Right hindlimb (tissue), 1 donor: ENCODE measurements around the gene FHOD1.

ENCODE experiments used
- DNase-seq: peaks from one replicate; pipeline ENCODE4 v3.0.0-alpha.2; 2018

The FHOD1 gene

DNA sequence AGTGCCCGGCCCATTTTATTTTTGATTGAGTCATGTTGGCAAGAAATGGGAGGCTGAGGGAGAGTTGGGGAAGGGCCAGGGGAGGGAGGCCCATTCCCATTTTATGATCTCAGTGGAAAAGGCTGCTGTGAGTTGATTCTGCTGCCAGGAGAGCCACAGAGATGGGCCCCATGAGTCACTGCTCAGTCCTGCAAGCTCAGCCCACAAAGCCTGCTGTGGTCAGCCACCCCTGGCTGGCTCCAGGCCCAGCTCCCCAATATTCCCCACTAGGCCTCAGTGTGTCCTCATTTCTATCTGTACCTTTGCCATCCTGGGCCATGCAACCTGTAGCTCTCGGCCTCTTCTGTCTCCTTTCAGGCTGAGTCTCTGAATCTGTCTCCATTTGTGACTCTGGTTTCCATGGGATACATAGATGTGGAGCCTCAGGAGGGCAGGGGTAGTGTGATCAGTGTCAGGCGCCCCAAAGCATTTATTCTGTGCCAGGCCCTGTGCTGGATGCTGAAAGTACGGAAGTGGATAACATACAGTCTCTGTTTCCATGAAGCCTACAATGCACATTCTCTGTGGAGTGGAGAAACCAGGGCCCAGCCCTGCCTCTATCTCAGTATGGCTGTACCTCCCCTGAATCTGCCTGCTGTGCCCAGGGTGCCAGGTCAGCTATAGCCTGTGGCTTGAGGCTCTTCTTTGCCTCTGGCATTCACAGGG, 30.2 kb upstream of the FHOD1 start:
- peak; percentile 76 for DNase-seq

DNA sequence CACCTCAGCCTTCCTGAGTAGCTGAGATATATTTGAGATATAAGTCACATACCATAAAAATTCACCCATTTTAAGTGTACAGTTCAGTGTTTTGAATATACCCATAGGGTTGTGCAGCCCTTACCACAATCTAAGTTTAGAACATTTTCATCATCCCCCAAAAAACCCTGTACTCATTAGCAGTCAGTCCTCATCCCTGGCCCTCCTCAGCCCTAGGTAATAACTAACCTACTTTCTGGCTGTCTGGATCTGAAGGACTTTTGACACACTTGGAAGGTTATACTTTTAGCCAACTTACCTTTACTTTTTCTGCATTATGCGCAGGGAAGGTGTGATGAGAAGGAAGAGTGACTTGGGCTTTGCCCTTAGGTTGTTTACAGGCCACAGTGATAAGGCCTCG, 28.0 kb upstream of the FHOD1 start:
- DNase-seq, result no peak

DNA sequence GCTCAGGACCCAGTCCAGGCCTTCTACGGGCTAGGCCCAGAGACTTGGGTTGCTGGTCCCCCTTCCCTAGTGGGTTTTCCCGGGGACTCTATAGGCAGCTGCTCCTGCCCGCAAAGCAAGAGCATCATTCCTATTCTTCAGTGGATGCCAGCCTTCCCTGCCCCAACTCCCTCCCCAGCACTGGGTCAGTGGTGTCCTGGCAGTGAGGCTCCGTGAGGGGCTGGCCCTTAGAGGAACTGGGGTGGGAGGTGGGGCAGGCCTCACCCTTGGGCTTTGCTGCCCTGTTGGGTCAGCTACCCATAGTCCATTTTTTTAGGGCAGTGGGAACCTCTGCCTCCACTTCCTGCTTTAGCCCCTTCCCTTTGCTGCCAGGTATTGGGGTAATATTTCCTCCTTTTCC, 24.2 kb upstream of the FHOD1 start:
- peak; percentile 14 for DNase-seq

DNA sequence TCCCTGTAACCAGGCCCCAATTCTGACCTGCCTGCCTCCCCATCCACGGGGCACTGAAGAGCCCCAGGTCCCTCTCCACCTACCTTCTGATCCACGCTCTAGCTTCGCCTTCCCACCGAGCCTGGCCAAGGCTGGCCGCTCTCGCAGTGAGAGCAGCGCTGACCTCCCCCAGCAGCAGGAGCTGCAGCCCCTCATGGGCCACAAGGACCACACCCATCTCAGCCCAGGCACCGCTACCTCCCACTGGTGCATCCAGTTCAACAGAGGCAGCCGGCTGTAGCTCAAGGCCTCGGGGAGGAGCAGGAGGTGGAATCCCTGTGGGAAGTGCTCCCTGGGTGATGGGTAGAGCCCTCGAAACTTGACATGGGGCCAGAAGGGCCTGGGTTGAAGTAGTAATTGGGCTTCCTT, 23.7 kb upstream of the FHOD1 start:
- peak; percentile 23 for DNase-seq

DNA sequence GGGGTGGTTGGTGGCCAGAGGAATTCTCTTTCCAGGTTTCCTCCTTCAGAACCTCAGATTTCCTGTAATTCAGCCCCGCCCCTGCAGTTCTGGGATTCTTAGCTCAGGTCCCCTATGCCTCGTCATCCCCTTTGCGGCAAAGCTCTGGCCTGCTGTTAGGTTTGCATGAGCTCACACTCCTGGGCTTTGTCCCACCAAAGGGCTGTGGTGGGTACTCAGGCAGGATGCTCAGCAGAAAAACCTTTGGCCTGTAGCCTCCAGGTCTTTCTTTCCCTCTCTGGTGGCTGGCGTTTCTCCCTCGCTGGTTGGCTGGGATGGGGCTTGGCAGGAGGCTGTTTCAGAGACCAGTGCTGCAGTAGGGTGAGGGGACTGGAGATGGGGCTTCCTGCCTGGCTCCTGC, 22.5 kb upstream of the FHOD1 start:
- DNase-seq, result peak; percentile 37

DNA sequence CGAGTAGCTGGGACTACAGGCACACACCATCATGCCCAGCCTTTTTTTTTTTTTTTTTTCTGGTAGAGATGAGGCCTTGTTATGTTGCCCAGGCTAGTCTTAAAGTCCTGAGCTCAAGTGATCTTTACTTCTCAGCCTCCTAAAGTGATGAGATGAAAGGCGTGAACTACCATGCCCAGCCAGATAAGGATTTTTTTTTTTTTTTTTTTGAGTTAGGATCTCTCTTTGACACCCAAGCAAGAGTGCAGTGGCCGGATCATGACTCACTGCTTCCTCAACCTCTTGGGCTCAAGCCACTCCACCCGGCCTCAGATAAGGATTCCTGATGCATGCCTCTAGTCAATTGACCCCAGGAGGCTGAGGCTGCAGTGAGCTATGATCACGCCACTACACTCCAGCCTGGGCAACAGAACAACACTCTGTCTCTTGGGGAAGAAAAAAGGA, 20.9 kb upstream of the FHOD1 start:
- no peak for DNase-seq

DNA sequence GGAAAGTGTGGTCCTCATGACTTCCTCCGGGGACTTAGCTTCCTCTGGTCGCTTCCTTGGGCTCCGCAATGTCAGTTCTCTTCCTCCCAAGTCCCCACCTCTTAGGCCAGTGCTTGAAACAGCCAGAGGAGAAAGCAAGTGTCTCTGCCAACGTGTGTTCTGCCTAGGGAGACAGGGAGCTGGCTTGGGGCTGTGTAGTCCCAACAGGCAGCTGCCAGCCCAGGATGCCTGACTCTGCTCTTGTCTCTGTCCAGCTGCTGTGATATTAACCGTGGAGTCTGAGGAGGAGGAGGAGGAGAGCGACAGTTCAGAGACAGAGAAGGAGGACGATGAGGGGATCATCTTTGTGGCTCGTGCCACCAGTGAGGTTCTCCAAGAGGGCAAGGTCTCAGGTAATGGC, 18.6 kb upstream of the FHOD1 start:
- peak; percentile 13 for DNase-seq

DNA sequence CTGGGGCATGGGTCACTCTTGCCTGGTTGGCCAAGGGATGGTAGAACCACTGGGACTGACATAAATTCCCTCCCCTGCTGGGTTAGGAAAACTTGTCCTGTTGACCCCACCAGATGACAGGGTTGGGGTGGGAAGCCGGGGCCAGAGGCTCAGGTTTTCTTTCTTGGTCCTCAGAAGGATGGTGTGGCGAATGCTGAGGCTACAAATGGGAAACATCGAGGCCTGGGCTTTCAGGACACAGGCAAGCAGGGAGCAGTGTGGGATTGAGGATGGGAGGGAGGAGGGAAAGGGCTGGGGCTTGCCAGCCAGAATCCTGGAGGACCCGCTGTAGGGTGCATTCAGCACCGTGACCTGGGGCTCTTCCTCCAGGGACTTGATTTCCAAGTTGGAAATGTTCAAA, 17.6 kb upstream of the FHOD1 start:
- peak; percentile 7 for DNase-seq

DNA sequence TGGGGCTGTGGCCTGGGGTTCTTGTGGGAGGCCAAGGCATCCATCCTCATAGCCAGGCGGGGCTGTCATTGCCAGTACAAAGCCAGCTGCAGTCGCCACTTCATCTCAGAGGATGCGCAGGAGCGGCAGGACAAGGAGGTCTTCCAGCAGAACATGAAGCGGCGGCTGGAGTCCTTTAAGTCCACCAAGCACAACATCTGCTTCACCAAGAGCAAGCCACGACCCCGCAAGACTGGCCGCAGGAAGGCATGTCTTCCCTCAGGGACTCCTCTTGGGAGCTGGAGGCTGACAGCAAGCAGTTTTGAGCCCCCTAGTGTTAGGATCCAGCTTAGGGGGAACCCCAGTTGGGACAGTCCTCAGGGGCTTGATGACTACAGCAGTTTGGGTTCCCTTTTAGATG, 17.0 kb upstream of the FHOD1 start:
- DNase-seq, result peak; percentile 2

DNA sequence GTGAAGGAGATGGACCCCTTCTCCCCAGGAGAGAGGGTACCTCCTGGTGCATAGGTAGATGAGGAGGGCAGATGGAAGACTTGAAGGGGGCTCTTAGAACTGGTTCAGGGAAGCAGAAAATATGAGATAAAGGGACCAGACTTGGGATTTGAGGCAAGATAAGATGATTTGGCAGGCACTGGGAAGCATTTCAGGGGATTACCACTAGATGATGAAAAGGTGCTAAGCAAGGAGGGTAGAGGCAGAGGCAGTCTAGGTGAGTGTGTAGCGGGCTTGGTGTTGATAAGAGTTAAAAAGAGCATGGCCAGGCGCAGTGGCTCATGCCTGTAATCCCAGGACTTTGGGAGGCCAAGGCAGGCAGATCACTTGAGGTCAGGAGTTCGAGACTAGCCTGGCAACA, 15.9 kb upstream of the FHOD1 start:
- DNase-seq, result no peak

DNA sequence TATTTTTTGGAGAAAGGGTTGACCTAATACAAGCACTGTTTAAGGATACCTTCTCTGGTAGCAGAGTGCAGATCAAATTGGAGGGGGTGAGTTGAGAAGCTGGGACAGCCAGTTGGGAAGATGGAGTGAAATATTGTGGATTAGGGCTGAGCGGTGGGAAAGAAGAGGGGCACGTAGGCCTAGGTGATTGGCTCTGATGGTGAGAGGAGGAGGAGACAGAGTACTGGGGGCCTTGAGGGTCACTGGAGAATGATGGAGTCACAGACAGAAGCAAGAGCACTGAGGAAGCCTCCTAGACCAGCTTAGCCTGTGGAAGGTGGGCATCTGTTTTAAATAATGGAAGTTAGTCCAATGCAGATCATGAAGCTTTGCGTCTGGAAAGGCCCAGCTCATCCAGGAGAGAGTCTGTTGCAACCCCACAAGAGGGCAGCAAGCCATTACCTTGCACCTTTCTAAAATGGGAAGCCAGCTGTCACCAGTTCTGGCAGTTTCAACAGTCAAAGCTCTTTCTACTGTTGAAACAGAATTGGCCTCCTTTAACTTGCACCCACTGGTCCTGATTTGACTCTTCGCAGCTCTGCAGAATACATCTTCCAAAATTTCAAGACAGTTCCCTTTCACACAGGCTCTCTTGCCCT, 13.3 kb upstream of the FHOD1 start:
- no peak for DNase-seq

DNA sequence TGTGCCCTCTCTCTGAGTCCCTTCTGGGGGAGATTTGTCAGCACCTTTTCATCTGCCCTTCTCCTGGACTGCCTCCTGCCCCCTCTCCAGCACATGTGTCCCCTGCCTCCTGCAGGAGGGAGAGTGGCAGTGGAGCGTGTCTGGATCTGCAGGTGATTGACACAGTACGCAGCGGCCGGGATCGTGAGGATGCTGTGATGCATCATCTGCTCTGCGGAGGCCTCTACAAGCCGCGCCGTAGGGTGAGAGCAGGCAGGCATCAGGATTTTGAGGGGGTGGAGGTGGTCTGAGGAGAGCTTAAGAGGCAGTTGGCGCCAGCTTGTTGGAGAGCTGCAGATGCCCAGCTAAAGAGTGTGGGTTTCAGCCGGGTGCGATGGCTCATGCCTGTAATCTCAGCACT, 12.4 kb upstream of the FHOD1 start:
- no peak for DNase-seq

DNA sequence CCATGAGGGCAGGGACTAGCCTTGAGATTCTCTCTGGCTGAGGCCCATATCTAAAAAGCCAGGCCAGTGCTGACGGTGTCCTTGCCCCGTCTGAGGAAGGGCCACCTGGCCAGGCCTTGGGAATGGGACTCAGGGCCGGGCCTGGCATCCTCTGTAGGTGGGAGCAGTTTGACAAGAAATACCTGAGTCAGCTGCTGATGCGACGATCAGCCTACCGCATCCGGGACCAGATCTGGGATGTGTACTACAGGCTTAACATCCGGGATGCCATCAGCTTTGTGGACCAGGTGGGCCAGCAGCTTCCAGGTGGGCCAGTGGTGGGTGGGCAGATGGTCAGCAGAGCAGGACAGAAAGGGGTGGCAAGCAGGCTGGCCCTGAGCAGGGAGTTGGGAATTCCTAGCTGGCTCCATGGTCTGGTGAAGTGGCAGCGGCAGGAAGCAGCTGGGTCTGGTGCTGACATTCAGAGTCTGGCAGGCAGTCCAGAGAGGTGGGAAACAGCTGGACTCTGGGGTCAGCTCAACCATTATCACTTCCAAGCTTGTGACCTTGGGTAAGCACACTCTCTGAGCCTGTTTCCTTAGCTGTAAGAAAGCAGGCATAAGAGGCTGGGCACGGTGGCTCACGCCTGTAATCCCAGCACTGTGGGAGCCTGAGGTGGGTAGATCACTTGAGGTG, 11.0 kb upstream of the FHOD1 start:
- DNase-seq, result no peak

DNA sequence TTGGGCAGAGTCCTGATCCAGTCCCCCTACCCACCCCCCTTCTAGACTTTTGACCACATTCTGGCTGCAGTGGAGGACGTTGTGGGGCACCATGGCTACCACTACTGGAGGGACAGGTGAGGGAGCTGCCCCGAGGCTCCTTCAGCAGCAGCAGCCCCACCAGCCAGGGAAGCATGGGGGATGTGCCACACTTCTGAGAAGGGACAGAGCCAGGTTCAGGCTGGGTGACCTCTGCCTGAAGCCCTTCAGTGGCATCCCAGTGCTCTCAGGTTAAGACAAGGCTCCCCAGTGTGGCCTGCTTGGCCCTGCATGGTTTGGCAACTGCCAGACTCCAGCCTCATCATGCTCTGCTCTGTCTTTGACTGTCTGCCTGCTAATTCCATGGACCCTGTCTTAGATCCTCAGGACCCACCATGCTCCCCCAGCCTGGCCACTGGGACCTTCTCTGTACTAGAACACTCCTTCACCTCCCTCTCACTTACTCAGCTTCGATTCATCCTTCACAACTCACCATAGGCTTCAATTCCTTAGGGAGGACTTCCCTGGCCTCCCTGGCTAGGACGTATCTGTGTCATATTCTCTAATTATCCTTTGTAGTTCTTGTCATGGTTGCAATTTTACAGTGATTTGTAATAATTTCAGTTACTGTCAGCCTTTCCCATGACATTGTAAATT, 10.3 kb upstream of the FHOD1 start:
- no peak for DNase-seq

DNA sequence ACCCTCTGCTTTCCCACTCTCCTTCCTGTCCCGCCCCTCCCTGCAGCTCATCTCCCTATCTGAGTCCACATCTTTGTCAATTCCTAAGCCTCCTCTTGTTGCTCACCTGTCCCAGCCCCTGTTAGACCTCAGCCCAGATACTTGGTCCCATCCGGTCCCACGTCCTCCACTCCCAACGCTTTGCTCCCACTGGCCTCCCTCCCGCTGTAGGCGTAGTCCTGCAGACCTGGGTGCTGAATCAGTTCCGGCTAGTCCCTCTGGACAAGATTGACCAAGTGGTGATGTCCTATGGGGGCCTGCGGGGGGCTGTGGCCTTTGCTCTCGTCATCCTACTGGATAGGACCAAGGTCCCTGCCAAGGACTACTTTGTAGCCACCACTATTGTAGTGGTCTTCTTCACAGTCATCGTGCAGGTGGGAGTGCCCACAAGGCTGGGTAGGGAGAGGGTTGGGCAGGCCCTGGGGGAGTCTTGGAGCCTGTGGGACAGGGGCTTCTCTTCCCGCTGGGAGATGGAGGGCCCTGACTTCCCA, 9.5 kb upstream of the FHOD1 start:
- no peak for DNase-seq

DNA sequence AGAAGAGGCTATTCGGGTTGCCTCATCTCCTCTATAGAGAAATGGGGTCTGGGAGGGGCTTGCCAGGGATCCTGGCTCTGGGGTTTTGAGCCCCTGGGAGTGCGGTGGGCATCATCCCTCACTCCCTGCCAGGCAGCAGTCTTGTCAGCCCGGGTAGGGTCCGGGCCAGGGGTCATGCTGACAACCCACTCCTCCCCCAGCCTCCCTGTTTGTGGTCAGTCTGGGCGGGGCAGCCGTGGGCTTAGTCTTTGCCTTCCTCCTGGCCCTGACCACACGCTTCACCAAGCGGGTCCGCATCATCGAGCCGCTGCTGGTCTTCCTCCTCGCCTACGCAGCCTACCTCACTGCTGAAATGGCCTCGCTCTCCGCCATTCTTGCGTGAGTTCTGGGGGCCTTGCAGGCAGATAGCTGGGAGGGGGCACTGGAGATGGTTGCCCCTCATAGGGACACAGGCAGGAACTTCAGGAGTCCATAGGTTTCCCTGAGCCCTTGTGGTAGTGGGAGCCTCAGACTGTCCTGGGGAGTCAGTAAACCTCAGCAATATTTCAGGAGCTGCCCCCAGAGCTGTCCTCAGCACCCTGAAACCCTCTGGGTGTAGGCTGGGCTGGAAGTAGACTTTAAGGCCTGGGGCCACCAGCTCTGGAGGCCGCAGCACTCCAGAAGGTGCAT, 8.4 kb upstream of the FHOD1 start:
- DNase-seq, result no peak

DNA sequence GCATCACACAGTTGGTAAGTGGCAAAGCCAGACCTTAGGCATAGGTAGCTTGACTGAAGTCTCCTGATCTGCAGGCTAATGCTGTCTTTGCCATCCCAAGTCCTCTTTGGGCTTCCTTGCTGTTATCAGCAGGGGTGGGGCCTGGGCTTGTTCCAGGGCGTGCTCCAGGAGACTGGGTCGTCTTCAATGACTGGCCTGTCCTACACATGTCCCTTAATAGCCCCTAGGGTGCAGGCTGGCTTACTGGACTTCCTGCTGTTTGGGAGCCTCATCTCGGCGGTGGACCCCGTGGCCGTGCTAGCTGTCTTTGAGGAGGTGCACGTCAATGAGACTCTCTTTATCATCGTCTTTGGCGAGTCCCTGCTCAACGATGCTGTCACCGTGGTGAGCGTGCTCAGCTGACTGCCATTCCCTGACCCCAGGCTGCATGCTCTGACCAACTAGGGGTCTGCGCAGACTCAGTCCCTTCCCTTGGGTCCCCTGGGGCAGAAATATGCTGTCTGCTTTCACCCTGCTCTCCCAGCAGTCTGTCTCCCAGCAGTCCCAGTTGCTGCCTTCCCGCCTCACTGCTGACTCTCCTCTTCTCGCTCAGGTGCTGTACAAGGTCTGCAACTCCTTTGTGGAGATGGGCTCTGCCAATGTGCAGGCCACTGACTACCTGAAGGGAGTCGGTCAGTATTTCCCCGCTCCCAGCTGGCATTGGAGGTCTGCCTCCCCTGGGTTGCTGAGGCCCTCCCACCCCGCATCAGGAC, 7.7 kb upstream of the FHOD1 start:
- no peak for DNase-seq

DNA sequence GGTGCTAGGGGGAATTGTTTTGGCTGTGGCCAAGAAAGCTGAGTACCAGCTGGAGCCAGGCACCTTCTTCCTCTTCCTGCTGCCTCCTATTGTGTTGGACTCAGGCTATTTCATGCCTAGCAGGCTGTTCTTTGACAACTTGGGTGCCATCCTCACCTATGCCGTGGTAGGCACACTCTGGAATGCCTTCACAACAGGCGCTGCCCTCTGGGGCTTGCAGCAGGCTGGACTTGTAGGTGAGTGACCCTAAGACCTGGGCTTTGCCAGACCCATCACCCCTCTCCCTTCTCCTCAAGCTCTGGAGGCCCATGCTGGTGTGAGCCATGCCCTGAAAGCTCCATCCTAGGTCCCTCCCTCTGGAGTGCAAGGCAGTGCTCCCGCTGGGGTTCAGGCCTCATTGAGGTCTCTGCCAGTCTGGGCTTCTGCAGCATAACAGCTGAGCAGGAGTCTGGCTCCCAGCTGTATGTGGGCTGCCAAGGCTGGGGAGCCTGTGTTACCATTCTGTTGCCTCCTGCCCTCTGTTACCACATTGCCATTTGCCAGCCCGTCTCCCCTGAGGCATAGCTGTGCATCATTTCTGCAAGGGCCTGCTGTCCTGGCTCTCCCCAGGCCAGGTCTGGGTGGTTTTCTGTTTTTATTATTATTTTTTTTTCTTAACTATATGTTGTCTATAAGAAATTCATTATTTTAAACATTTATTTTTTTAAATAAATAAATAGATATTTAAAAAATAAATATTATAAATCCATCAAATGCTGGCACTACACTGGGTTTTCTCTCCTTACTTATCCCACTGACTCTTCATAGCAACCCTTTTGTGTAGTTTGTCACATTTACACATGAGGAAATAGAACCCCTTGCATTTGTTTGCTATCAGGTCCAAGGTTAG, 5.6 kb upstream of the FHOD1 start:
- peak; percentile 15 for DNase-seq

DNA sequence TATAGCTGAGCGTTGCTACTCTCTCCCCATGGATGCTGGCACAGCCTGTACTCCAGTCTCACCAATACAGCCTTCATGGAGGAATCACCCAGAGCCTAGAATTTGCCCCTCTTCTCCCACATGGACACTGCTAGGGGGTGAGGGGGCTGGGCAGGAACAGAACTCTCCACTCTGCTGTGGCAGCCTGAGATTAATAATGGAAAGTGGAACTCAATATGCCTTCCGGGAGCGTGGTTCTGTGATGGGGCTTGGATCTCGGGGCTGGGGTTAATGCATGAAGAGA, 2.7 kb upstream of the FHOD1 start:
- DNase-seq, result no peak

DNA sequence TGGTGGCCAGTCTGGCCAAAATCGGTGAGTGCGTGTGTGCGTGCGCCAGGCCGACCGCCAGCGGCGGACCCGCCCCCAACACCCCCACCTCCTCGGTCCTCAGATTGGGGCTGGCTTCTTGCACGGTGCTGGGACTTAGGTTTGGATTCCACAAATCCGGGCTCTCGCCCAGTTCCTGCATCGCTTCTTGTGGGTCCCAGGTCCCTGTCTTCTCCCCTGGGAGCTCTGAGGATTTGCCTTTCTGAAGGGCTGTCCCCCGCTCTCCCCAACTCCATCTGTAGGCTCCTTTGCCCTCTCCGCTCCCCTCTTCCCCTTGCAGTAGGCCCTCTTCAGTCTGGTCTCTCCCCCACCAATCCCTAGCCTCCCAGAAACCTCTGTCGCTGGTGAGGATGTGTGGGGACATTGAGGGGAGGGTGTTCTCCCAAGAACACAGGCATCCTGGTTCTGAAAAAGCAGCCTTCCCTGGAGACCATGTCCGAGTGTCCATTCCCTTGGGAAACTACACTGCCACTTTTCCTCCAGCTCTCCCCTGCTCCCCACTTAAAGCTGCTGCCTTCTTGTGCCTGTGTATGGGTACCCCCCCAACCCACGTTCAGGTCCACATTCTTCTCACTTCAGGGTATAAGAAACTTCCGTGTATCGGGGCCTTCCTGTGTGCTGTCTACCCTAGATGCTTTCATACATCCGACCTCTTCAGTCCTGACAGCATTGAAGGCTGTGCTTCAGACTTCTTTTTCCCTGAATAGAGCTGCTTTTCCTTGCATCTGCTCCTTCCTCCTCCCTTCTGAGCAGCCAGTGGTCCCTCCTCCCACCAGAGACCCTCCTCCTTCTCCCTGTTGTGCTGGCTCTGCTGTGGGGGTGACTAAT, 2.1 kb upstream of the FHOD1 start:
- DNase-seq, result no peak
